MCF 10A (cell line): Measurements from ENCODE around the gene GNB2. TPM values are rescaled to one million over a fixed set of nuclear protein-coding genes. Genes with fewer than 3 reads are reported as not detected.

Source experiments
- BruUV-seq: library from RNA; stranded (reverse); fragments of 400-500 nt; replicated peaks from 2 replicates; lab custom pipeline; 2021; lab: Mats Ljungman, UMichigan
- CTCF ChIA-PET: fragments of 300-600 bp; sonication (Branson Sonifier 250); formaldehyde crosslinking; extraction: SDS; loops from one replicate; lab custom pipeline; 2021; ENCODE audit warnings: antibody characterized with exemption, inconsistent platforms; lab: Yijun Ruan, JAX
- POLR2A ChIA-PET: fragments of 300-600, 350-650 bp; sonication (Branson Sonifier 250); formaldehyde crosslinking; extraction: SDS; loops from one replicate; lab custom pipeline; 2020; ENCODE audit warnings: antibody characterized with exemption, inconsistent platforms; lab: Yijun Ruan, JAX
- DNase-seq: peaks from one replicate; pipeline ENCODE4 v3.0.0-alpha.2; 2018; ENCODE audit not compliant: unreplicated experiment
- H3K27ac Mint-ChIP-seq: one replicate; pipeline ENCODE4 v1.8.0; 2022; ENCODE audit warnings: mild to moderate bottlenecking, low read depth, mixed read lengths; ENCODE audit not compliant: unreplicated experiment
- H3K27me3 Mint-ChIP-seq: one replicate; pipeline ENCODE4 v1.8.0; 2022; ENCODE audit warnings: mixed read lengths; ENCODE audit not compliant: insufficient read depth, unreplicated experiment
- H3K36me3 Mint-ChIP-seq: one replicate; pipeline ENCODE4 v1.8.0; 2022; ENCODE audit warnings: mild to moderate bottlenecking, moderate library complexity, mixed read lengths; ENCODE audit not compliant: insufficient read depth, unreplicated experiment
- H3K4me1 Mint-ChIP-seq: one replicate; pipeline ENCODE4 v1.8.0; 2022; ENCODE audit warnings: mixed read lengths; ENCODE audit not compliant: insufficient read depth, unreplicated experiment
- H3K4me3 Mint-ChIP-seq: one replicate; pipeline ENCODE4 v1.8.0; 2022; ENCODE audit warnings: mild to moderate bottlenecking, moderate library complexity, mixed read lengths; ENCODE audit not compliant: unreplicated experiment
- H3K9me3 Mint-ChIP-seq: one replicate; pipeline ENCODE4 v1.8.0; 2022; ENCODE audit warnings: mixed read lengths; ENCODE audit not compliant: unreplicated experiment
- intact Hi-C: fragments of 100-400 bp; cut with micrococcal nuclease; formaldehyde crosslinking; loops from 2 replicates; pipeline ENCODE4 v1.14.1; 2022
- total RNA-seq: library from RNA; stranded (reverse); gene quantifications from 2 replicates; pipeline ENCODE4 v1.2.3, GENCODE V29; 2022
- TF ChIP-seq, protein P1 (sequence below): fragments of 200-600 bp; IDR thresholded peaks from one replicate; pipeline ENCODE4 v1.8.0; 2022; ENCODE audit warnings: antibody characterized with exemption, mild to moderate bottlenecking; ENCODE audit not compliant: unreplicated experiment

GNB2 gene
- total RNA-seq, 1 experiment from 2014 or later, result 201 TPM

DNA sequence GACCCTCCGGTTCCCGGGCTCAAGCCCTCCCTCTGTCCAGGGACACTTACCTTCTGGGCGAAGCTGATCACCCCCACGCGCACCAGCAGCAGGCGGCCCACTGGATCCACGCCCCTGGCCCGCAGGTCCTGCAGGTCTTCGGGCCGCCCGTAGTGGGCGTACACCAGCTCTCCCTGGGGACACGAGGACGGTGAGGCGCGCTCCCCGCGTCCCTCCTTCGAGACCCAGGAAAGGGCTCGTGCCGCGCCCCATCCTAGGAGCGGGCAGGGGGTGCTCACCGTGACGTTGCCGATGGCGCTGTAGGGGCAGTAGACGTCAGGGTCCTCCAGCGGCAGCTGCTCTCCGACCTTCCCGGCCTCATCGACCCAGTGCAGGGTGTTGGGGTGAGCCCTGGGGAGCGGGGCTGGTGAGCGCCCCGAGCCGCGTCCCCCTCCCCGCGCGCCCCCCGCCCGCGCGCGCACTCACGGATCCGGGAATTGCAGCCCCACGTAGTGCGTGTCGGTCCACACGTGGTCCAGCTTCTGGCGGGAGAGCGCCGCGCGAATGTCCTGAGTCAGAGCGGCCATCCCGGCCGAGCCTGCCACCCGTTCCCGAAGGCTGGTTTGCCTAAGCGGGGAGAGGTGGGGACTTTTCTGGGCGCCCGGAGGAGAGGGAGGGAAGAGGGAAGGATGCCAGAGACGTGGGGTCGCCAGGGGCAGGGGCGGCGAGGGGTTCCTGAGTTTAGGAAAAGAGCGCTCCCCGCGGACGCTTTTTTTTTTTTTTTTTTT, 40.4 kb upstream of the GNB2 start:
- CTCF ChIA-PET, result interaction anchor here (0.7 kb wide), 2 partner anchors 20 to 43 kb away, joined by 4 to 5 read pairs; no protein-coding TSS in a partner anchor
- H3K9me3 Mint-ChIP-seq, result no peaks in the 10 kb centered on the region
- no peak overlapping the region for H3K4me3 Mint-ChIP-seq
- DNase-seq, result no peak
- intact Hi-C loops, result no loop called here
- BruUV-seq, result no TSS peak
- H3K4me1 Mint-ChIP-seq, result no peaks in the 10 kb centered on the region
- TF ChIP-seq, protein P1, sequence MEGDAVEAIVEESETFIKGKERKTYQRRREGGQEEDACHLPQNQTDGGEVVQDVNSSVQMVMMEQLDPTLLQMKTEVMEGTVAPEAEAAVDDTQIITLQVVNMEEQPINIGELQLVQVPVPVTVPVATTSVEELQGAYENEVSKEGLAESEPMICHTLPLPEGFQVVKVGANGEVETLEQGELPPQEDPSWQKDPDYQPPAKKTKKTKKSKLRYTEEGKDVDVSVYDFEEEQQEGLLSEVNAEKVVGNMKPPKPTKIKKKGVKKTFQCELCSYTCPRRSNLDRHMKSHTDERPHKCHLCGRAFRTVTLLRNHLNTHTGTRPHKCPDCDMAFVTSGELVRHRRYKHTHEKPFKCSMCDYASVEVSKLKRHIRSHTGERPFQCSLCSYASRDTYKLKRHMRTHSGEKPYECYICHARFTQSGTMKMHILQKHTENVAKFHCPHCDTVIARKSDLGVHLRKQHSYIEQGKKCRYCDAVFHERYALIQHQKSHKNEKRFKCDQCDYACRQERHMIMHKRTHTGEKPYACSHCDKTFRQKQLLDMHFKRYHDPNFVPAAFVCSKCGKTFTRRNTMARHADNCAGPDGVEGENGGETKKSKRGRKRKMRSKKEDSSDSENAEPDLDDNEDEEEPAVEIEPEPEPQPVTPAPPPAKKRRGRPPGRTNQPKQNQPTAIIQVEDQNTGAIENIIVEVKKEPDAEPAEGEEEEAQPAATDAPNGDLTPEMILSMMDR, result no peak
- H3K36me3 Mint-ChIP-seq, result peaks cover 13% of the 10 kb centered on the region
- POLR2A ChIA-PET, result no interaction called here
- H3K27ac Mint-ChIP-seq, result no peak overlapping the region
- peaks cover 29% of the 10 kb centered on the region for H3K27me3 Mint-ChIP-seq

DNA sequence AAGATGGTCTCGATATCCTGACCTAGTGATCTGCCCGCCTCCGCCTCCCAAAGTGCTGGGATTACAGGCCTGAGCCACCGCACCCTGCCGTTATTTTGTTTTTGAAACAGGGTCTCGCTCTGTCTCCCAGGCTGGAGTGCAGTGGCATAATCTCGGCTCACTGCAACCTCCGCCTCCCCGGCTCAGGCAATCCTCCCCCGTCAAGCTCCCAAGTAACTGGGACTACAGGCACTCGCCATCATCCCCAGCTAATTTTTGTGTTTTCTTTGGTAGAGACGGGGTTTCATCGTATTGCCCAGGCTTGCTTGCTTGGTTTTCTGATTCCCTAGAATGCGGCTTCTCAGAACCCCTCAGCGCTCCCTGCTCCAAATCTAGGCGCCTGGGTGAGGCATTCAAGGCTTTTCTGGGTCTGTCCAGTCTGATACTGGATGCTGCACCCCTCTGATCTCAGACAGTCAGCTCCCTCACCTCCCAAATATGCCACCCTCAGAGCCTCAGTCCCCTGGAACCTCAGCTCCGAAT, 33.5 kb upstream of the GNB2 start:
- no peaks in the 10 kb centered on the region for H3K4me1 Mint-ChIP-seq
- POLR2A ChIA-PET, result no interaction called here
- H3K36me3 Mint-ChIP-seq, result peaks cover 7% of the 10 kb centered on the region
- H3K27me3 Mint-ChIP-seq, result peaks cover 17% of the 10 kb centered on the region
- intact Hi-C loops, result no loop called here
- DNase-seq, result no peak
- no TSS peak for BruUV-seq
- TF ChIP-seq, protein P1, result no peak
- CTCF ChIA-PET, result no interaction called here
- H3K9me3 Mint-ChIP-seq, result no peaks in the 10 kb centered on the region
- no peak overlapping the region for H3K27ac Mint-ChIP-seq
- H3K4me3 Mint-ChIP-seq, result no peak overlapping the region

DNA sequence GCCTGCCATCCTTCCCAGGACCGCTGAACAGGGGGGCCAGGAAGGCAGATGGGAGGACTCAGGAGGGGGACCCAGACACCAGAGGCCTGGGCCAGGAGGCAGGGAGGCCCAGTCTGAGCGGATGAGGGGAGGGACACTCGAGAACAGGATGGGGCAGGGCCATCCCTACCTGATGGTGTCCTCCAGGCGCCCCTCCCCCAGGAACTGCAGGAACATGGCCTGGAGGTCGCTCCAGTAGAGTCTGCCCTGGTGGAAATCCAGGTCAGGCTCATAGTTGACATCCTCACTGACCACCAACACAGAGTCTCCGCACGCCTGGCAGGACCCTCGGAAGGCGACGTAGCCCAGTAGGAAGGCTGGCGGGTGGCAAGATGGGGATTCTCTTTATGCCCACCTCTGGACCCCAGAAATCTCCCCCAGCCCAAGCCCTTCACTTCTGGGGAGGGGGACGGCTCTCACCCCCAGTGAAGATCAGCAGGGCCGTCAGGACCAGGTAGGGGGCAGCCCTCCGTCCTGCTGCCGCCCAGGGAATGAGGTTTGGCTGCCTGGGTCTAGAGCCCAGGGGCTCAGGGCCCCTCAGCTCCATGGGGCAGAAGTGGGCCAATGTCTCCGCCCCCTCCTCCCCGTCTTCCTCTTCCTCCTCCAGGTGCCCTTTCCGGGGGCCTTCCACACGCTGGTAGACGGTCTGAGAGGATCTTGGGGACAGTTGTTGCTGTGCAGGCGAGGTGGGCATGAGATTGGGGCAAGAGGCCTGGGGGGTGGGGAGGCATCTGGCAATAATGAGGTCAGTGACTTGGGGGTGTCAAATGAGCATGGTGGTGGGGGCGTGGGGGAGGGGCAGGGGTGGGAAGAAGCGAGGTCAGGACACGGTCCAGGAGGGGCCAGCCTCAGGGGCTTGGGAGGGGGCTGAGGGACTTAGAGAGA, 32.8 kb upstream of the GNB2 start:
- CTCF ChIA-PET, result no interaction called here
- intact Hi-C loops, result no loop called here
- H3K4me3 Mint-ChIP-seq, result no peak overlapping the region
- POLR2A ChIA-PET, result no interaction called here
- TF ChIP-seq, protein P1, result no peak
- DNase-seq, result no peak
- no TSS peak for BruUV-seq
- peaks cover 23% of the 10 kb centered on the region for H3K27me3 Mint-ChIP-seq
- H3K36me3 Mint-ChIP-seq, result peaks cover 7% of the 10 kb centered on the region
- no peaks in the 10 kb centered on the region for H3K4me1 Mint-ChIP-seq
- no peaks in the 10 kb centered on the region for H3K9me3 Mint-ChIP-seq
- H3K27ac Mint-ChIP-seq, result no peak overlapping the region

DNA sequence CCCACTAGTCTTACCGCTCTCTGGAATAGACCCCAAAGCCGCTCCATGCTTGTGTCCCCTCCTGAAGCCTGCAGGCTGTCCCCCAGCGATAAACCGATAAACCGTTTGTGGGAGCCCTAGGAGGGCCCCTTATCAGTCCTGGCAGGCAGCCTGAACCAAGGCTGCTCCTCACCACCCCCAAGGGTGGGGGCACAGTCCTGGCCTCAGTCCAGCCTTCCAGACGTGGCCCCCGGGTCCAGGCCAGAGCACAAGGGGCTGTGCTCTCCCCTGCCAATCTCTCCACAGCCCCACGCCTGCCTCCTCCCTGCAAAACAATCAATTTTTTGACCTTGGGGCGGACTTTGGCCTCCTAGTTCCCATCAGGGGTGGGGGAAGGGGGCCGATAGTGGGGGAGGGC, 32.1 kb upstream of the GNB2 start, which contains the start of gene TFR2:
Gene TFR2, minus strand, starts transcription at position 90 of the 397 bp plus-strand sequence. Its CDS starts 43 bp downstream, at position 47.
- Mint-ChIP-seq H3K36me3 (peaks cover 5% of the 10 kb centered on the region), H3K27me3 (peaks cover 25% of the 10 kb centered on the region), H3K27ac (no peak within 1 kb of the TSS), H3K4me3 (no peak within 1 kb of the TSS), H3K4me1 (no peaks in the 10 kb centered on the region), H3K9me3 (no peaks in the 10 kb centered on the region)
- POLR2A ChIA-PET, result no interaction called here
- intact Hi-C loops, result no loop called here
- BruUV-seq, result no TSS peak
- DNase-seq, result no peak
- CTCF ChIA-PET, result interaction anchor here (0.5 kb wide), 1 partner anchor 143 kb away, joined by 3 read pairs; no protein-coding TSS in a partner anchor
- TF ChIP-seq, protein P1, result no peak
